GM21786 (cell line): ENCODE measurements around the gene COX6A1.

Experiments
- ATAC-seq: cut with Tn5 transposase; IDR thresholded peaks from one replicate; pipeline ENCODE4 v1.9.1; 2021; ENCODE audit not compliant: unreplicated experiment

Gene COX6A1

DNA sequence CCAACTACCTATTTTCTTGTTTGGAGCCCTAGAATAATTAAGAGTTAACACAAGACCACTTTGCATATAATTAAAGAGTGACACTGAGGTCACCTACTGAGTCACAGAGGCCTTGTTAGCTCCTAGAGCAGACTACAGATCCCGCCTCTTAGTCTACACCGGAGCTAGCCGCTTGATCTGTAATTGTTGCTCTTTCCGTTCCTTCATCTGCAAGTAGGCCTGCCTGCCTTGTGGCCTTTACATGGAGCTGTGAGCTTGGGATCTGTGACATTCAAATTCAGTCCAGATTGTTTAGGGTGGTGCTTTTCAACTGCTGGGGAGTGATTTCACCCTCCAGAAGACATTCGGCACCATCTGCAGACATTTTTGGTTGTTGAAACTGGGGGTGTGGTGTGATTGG lies 52.4 kb downstream of the COX6A1 start:
- ATAC-seq, result no peak
